ENCODE results near the gene MYLK.

MYLK gene

GRCh38 chr3:123561188-123561587 lies 322.9 kb downstream of the MYLK start:
- no peaks in the 10 kb centered on the region for H3K79me2 ChIP-seq (ENCODE audit: insufficient read depth, low read length)
- H3F3A ChIP-seq (ENCODE audit: insufficient read depth, low read length): no peaks in the 10 kb centered on the region
- H3K4me2 ChIP-seq (ENCODE audit: low read length): no peak overlapping the region
- no peak overlapping the region for H3K9ac ChIP-seq (ENCODE audit: low read length)
- no peak overlapping the region for H3K27ac ChIP-seq (ENCODE audit: low read depth, low read length, poor library complexity, severe bottlenecking)
- no peaks in the 10 kb centered on the region for H3K27me3 ChIP-seq (ENCODE audit: insufficient read depth, low read length)
- H4K20me1 ChIP-seq (ENCODE audit: insufficient read depth, low read length): no peaks in the 10 kb centered on the region
- no peak overlapping the region for H2AFZ ChIP-seq (ENCODE audit: low read length)
- H3K4me3 ChIP-seq (ENCODE audit: low read depth, low read length, poor library complexity, severe bottlenecking): no peak overlapping the region
- TF ChIP-seq EZH2 (IDR thresholded peaks at IDR 0.05; ENCODE audit: borderline replicate concordance, low read length): no peak
- TF ChIP-seq, protein P1, sequence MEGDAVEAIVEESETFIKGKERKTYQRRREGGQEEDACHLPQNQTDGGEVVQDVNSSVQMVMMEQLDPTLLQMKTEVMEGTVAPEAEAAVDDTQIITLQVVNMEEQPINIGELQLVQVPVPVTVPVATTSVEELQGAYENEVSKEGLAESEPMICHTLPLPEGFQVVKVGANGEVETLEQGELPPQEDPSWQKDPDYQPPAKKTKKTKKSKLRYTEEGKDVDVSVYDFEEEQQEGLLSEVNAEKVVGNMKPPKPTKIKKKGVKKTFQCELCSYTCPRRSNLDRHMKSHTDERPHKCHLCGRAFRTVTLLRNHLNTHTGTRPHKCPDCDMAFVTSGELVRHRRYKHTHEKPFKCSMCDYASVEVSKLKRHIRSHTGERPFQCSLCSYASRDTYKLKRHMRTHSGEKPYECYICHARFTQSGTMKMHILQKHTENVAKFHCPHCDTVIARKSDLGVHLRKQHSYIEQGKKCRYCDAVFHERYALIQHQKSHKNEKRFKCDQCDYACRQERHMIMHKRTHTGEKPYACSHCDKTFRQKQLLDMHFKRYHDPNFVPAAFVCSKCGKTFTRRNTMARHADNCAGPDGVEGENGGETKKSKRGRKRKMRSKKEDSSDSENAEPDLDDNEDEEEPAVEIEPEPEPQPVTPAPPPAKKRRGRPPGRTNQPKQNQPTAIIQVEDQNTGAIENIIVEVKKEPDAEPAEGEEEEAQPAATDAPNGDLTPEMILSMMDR (IDR thresholded peaks at IDR 0.05; ENCODE audit: low read length): no peak
- H3K36me3 ChIP-seq (ENCODE audit: insufficient read depth, low read length): no peaks in the 10 kb centered on the region
- no peaks in the 10 kb centered on the region for H3K4me1 ChIP-seq (ENCODE audit: insufficient read depth, low read length, severe bottlenecking)
- no peaks in the 10 kb centered on the region for H3K9me3 ChIP-seq (ENCODE audit: low read length)
- no peaks in the 10 kb centered on the region for H3K9me2 ChIP-seq (ENCODE audit: low read depth, low read length)

All from OCI-LY1 (cell line).